ENCODE results near the gene COL2A1.

- TF ChIP-seq CTCF (IDR thresholded peaks at IDR 0.05) (no peak), EZH2 (IDR thresholded peaks at IDR 0.05) (no peak)
These were observed 73.1 kb downstream of the COL2A1 start for GRCh38 chr12:47931187-47931586.

Data from neural progenitor cell (in vitro differentiated cells).